Activated CD4-positive, alpha-beta T cell treated with anti-CD3 and anti-CD28 coated beads, Interleukin-2, Interleukin-4, amounts not matched to agents 100 ng/mL and 50 ng/mL, durations not matched to agents 16 hours and 8 hours (primary cell): ENCODE measurements around the gene PTPRE.

Experiments
- DNase-seq: peaks from one replicate; pipeline ENCODE4 v3.0.0-alpha.2; 2020; ENCODE audit warnings: low spot score

Gene PTPRE

DNA sequence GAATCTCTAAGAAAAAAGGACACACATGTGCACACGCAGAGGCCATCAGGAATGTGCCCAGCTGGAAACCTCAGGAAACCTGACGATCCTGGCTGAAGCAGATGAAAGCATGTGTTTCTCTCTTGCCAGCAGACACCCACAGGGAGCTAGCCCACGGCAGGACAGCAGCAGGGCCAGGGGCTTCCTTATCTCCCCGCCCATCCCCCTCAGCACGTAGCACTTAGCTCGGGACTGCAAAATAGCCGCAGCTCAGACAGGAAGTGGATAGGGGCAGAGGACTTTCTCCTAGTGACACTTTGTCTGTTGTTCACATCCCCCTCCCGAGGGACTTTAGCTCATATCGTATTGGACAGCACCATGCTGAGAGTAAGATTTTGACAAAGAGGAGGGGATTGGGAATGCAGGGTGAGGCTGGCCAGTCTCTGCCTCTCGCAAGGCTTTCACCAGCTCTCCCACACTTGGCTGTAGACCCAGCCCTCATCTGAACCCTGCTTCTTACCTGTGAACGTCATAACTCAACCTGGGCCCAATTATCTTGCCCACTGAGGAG lies 155.5 kb downstream of the PTPRE start:
- no peak for DNase-seq

DNA sequence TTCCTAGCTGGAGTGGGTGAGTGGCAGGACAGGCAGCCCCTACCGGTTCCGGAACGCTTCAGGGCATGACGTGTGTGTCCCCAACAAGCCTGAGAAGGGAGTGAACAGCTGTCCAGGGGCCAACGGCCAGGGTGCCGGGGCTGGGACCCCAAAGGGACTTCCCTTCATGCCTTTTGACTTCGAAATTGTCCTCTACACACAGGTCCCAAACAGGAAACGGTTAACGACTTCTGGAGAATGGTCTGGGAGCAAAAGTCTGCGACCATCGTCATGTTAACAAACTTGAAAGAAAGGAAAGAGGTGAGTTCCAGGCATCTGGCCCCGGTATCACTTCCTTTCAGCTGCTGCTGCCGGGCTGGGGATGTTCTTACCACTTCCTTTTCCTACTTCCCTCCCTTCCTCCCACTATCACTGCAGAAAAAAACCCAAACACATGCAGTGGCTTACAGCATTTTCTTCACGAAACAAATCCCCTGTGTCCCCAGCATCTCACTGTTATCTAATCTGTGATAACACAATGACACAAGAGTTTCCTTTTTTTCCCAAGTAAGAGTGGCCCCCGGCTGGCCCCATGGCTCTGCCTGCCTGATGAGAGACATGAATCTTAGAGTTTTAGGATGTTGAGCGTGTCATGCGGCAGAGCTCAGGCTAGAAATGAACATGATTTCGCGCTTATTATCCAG lies 156.1 kb downstream of the PTPRE start:
- DNase-seq = peak; percentile 71

DNA sequence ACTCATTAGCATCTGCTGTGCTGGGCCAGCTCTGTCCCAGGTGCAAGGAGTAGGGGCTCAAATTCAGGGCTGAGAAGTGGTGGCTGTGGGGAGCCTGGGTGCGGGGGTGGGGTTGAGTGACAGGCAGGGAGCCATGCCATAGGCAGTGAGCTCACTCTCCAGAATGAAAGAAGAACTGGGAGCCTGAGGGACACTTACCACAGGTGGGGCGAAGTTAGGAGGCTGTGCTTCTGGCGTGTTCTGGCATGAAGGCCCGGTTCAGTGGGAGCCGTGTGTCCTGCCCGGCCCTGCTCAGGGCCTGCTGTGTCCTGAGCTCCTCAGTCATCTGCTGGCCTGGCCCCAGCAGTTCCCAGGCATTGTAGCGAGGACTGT lies 156.8 kb downstream of the PTPRE start:
- no peak for DNase-seq

DNA sequence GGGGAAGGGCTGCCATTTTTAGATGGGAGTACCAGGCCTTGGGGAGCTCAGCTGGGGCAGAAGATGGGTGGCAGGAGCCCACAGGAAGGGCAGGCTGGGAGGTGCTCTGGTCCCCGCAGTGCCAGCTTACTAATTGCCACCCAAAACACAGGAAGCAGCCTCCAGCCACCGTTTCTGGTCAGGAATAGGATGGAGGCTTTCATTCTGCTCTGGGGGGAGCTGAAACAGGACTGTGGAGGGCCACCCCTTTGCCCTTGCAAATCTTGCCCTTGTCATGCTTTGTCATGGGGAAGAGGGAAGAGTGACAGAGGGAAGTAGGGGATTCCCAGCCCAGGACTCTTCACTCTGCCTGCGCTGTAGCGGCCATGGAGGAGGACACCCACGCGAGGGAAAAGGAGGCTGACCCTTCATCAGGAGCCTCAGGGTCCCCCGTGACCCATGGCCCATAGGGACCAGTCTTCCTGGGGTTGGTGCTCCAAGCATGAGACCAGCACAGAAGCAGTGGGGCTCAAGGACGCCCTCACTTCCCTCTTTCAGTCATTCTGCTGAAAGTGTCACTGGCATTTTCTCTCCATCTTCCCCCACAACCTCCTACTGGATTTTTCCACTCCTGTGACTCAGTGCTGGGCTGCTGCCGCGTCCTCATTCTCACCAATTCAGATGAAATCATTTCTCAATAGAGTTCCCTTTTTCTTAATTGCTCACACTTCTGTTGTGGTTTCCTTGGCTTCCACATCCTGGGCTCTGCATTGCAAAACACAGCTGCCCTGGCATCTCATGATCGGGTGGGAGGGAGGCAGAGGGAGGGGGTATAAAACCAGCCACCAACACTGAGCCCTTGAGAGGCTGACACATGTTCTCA lies 157.4 kb downstream of the PTPRE start:
- peak; percentile 90 for DNase-seq

DNA sequence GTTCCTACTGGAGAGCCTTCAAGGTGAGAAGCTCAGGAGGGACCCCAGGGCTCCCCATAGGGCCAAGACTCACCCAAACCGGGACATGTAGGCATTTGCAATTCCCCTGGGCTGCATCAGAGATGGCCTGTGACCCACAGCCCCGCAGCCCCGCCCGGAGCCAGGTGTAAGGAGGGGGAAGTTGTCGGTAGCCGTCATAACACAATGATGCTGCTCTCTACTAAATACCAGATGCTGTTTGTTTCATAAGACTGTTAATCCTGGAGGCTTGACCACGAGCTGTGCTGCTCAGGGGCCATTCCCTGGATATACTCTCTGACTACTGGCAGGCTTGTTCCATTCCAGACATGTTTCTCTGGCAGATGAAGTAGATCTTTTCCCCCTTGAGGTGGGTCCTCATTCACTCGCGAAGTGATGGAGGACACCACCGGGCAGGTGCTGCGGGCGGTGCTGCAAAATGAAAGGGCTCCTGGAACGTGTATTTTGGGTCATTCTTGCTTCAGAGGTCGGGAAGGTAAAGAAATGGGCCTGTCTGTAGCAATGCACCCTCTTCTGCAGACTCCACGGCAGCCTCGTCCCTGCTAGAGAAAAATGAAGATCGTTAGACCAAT lies 158.2 kb downstream of the PTPRE start:
- no peak for DNase-seq

DNA sequence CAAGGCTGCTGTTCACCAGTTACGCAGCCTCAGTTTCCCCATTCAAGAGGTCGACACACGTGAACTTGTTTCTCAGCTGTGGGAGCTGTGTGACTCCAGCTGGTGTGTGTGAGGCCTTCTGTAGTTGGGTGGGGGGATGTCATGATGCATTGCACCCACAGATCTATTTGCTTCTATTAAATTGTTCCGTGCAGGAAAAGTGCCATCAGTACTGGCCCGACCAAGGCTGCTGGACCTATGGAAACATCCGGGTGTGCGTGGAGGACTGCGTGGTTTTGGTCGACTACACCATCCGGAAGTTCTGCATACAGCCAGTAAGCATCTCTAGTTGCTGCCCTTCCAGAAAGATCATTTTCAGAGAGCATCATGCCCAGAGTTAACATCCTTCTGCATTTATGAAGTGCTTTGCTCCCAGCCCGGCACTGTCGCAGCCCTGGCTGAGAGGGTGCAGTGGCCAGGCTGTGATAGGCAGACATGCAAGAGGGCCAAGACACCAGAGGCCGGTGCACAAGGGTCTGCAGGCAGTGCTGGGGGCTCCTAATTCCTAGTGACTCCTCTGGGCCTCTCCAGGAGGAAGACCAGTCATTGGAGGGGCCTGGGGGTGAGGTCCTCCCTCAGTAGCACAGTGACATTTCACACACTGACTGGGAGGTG lies 159.1 kb downstream of the PTPRE start:
- no peak for DNase-seq

DNA sequence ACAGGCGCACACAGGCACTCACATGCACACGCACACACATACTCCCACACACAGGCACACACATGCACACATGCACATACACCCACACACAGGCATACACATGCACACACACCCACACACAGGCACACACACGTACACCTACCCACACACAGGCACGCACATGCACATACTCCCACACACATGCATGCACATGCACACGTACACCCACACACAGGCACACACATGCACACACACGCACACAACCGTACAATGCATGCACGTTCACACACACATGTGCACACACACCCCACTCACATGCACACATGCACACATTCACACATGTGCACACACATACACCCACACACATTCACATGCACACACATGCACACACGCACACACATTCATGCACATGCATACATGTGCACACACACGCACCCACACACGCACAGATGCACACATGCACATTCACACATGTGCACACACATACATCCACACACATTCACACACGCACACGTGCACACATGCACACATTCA lies 160.0 kb downstream of the PTPRE start:
- DNase-seq = no peak

DNA sequence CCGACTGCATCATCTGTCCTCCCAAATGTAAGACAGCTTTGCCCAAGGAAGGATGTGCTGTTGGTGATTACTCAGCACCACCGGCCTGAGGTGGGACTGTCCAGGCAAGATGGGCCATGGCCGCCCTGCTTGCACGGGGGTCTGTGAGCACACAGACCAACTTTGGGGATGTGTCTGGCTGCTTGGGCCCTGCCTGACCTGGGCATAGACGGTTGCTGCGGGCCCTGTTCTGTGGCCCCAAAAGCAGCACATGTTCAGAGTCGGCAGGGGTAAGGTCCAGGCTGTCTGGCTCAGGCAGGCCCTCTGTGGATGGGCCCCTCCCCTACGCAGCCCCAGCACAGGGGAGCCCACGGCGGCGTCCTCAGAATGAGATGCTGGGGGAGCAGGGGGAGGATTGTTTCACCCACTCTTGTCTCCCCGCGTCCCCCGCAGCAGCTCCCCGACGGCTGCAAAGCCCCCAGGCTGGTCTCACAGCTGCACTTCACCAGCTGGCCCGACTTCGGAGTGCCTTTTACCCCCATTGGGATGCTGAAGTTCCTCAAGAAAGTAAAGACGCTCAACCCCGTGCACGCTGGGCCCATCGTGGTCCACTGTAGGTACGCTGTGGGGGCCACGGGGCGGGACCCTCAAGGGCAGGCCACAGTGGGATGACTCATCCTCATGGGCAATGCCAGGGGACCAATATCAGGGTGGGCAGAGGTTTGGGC lies 160.9 kb downstream of the PTPRE start:
- no peak for DNase-seq

DNA sequence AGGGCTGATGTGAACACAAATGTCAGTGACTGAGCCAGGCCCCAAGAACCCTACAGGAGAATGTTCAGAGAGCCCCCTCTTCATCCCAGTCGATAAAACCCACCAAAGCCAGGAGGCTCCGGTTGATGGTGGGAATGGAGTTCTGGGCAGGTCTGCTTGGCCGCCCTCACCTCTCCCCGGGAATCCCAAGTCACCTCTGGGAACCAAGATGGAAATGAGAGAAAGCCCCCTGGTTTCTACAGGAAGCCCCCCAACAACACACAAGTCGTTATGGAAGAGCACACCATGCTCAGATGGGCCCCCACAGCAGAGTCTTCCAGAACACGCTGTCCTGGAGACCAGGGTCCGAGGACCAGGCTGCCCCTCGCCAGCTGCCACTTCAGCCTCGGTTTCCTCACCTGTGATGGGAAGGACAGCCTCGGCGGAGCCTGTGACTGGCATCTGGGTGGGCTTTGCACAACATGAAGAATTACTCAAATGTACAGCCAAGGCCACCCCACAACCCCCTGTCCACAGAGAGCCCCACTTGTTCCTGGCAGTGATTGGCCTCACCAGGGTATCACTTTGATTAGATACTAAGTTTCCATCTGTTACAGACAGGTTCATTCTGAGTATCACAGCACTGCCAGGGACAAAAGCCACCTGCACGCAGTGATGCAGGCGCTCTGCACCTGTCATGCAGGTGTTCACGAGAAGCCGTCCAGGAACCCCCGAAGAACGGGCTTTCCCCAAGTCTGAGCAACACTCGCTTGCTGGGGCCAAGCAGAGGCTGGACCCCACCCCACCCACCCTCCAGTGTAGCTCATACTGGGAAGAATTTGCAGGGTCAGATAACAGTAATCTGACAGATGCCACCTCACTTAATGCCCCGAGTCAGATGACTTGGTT lies 161.7 kb downstream of the PTPRE start:
- DNase-seq = no peak

DNA sequence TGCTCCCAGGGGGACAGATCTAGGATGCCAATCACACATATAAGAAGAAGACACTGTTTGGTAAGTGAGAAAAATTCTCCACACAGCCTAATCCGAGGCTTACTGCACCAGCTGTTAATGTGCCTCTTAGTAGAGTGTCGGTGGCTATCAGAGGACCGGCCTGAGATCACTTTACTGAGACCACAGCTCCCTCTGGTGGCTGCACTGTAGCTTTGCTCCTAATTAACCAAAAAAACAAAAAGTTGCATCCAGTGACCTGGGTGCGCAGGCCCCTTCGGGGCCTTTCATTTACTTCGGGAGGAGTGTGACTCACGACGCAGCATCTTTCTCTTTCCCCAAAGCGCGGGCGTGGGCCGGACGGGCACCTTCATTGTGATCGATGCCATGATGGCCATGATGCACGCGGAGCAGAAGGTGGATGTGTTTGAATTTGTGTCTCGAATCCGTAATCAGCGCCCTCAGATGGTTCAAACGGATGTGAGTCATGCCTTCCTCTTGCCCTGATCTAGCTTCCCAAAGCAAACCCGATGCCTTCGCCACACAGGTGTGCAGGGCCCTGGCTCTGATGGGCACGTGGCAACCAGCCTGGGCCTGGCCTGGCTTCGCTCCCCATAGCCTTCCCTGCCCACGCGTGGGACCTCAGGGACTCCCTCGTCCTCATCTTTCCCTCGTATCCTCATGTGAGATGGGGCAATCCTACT lies 162.6 kb downstream of the PTPRE start:
- peak; percentile 81 for DNase-seq

DNA sequence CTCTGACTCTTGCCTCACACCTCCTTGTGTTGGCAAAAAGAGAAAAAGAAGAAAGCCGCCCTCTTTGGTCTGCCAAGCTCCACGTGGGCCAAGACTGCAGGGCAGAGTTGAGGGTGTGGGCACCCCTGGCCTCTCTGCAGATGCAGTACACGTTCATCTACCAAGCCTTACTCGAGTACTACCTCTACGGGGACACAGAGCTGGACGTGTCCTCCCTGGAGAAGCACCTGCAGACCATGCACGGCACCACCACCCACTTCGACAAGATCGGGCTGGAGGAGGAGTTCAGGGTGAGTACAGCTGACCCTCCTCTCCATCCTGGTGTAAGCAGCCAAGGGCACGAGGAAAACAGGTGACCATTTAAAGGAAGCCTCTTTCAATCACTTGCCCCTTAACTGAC lies 163.3 kb downstream of the PTPRE start:
- DNase-seq = no peak

DNA sequence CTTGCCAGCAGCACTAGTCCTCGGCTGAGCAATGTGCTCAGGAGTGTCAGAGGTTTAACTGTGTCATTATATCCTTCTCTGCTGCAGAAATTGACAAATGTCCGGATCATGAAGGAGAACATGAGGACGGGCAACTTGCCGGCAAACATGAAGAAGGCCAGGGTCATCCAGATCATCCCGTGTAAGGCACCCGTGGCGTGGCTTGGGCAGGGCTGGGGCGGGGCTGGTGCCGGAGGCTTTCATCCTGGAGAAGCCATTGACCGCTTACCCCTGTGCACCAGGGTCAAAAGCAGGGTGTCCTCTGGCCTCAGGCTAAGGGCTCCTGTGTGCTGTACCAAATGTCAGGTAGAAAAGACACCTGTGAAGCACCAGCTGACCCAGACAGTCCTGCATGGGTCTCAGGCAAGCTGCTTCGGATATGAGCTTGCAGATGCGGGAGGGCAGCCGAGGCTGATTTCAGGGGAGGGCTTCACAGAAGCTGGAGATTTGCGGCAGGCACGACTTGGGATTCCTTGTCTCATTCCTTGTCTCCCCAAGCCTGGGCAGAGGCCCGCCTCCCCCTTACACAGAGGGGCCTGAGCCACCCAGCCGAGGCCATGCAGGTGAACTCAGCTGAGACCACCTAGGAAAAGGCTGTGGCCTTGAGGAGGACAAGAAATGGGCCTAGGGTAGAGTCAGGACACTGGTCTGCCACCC lies 164.0 kb downstream of the PTPRE start:
- DNase-seq = no peak

DNA sequence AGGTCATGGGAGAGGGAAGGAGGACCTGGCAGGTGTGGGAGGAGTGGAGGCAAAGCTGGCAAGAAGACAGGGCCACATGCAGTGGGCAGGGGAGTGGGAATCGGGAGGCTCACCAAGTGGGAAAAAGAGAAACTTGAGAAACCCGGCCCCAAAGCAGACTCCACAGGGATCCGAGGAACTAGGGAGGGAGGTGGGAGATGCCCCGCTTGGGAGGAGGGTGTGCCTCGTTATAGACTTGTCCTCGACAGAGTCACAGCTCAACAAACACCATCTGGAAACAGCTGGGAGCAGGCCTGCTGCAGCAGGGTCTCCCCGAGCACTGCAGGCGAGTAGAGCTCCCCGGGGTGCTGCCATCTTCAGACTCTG lies 164.5 kb downstream of the PTPRE start:
- no peak for DNase-seq

DNA sequence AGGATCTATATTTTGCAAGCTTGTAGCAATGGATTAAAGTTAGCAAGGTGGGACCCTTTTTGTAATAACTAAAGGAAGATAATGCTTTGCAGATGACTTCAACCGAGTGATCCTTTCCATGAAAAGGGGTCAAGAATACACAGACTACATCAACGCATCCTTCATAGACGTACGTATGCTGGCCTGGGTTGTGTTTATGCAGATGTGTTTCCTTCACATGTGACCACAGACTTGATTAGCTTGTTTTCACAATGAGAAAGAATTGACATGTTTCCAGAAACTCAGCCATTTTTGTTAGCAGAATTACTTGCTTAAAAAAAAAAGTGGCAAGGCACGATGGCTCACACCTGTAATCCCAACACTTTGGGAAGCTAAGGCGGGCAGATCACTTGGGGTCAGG lies 165.1 kb downstream of the PTPRE start:
- no peak for DNase-seq

DNA sequence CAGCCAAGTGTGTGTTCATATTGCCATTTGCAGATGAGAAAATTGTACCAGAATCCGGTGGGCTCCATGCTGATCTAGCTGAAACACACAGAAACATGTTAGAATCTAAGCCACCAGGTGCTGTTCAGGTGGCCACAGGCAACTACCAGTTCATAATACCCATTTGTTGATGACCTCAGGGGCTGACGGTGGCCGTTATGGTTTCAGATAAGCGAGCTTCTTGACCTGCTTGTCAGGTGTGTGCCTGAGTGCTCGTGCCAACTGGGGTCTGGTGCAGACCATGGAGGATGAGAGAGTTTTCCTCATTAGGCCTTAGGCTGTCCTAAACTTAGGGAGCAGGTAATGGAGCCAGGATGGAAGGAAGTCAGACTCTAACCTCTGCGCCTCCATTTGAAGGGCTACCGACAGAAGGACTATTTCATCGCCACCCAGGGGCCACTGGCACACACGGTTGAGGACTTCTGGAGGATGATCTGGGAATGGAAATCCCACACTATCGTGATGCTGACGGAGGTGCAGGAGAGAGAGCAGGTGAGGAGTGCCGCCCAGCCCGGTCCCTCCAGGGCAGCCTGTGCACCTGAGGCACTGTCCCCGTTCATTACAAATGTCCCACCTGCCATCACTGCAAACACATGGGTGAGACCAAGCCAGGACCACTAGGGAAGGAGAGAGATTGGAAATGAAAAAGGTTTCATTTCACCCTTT lies 166.2 kb downstream of the PTPRE start:
- no peak for DNase-seq

DNA sequence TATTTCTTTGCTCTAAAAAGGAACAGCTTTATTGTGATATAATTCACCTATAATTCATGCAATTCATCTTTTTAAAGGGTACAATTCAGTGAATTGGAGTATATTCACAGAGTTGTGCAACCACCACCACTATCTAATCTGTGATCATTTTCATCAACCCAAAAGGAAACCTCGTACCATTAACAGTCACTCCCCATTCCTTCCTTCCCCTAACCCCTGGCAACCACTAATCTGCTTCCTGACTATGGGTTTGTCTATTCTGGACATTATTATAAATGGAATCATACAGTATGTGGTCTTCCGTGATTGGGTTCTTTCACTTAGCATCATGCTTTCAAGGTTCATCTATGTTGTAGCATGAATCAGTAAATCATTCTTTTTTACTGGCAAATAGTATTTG lies 167.0 kb downstream of the PTPRE start:
- DNase-seq = no peak

DNA sequence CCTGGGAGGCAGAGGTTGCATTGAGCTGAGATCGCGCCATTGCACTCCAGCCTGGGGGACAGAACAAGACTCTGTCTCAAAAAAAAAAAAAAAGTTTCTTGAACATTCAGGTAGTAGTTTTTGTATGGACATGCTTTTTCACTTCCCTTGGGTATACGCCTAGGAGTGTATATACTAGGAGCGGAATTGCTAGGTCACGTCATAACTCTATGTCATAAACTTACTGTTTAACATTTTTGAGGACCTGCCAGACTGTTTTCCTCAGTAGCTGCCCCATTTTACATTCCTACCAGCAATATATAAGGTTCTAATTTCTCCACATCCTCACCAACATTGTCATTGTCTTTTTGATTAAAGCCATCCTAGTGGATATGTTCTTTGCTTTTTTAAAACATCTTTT lies 167.7 kb downstream of the PTPRE start:
- no peak for DNase-seq

DNA sequence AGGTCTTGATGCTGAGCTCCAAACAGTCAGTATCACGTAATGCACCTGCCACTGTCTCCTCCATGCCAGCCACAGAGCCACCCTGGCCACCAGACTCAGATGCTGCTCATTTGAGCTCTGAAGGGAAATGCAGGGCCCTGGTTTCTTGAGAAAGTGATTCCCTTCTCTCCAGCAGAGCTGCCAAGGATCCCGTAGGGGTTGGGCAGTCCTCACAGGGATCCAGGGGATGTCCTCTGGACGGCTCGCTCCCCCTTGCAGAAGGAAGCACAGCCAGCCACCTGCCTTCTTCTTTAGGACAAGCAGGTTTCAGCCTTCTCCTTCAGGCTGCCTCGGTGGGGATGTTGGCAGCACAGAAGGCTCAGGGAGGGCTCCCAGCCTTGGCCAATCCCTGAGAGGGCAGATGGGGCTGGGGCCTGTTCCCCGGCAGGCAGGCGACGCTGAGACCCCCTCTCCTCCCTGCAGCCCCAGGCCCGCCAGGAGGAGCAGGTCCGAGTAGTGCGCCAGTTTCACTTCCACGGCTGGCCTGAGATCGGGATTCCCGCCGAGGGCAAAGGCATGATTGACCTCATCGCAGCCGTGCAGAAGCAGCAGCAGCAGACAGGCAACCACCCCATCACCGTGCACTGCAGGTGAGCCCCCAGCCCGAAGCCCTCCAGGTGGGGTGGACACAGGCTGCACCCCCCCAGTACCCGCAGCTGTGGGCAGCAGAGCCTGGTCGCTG lies 170.4 kb downstream of the PTPRE start:
- DNase-seq = no peak
